Measurements from ENCODE around the gene HOPX.
"Not testable (repeated sequence)": the region's sequence is repeated elsewhere in the genome, so short reads cannot be mapped to it uniquely, and the experiment has no call there.

The HOPX gene

GRCh38 chr4:56655627-56656345 is 25.3 kb downstream of the HOPX start:
- peak; percentile 70 for DNase-seq

- DNase-seq: peak; percentile 64
Observed at GRCh38 chr4:56655209-56655626, 25.9 kb downstream of the HOPX start.

GRCh38 chr4:56654238-56654632 is 26.9 kb downstream of the HOPX start:
- no peak for DNase-seq

- DNase-seq: no peak
Observed at GRCh38 chr4:56653461-56654237, 27.4 kb downstream of the HOPX start.

- DNase-seq: no peak
Observed at GRCh38 chr4:56652196-56652595, 28.9 kb downstream of the HOPX start.

- no peak for DNase-seq
Observed at GRCh38 chr4:56651056-56651350, 30.1 kb downstream of the HOPX start.

GRCh38 chr4:56650262-56651055 is 30.6 kb downstream of the HOPX start:
- DNase-seq: no peak

- no peak for DNase-seq
Observed at GRCh38 chr4:56649445-56650261, 31.4 kb downstream of the HOPX start.

GRCh38 chr4:56648824-56649151 is 32.3 kb downstream of the HOPX start:
- DNase-seq: no peak

GRCh38 chr4:56648021-56648823 is 32.9 kb downstream of the HOPX start:
- DNase-seq: no peak

GRCh38 chr4:56646341-56646740 is 34.8 kb downstream of the HOPX start:
- no peak for DNase-seq

GRCh38 chr4:56643596-56643995 is 37.5 kb downstream of the HOPX start:
- no peak for DNase-seq

- no peak for DNase-seq
Observed at GRCh38 chr4:56641494-56642051, 39.5 kb downstream of the HOPX start.

- no peak for DNase-seq
Observed at GRCh38 chr4:56640621-56641493, 40.2 kb downstream of the HOPX start.

GRCh38 chr4:56637791-56638190 is 43.3 kb downstream of the HOPX start:
- DNase-seq: no peak

- no peak for DNase-seq
Observed at GRCh38 chr4:56637154-56637553, 43.9 kb downstream of the HOPX start.

- DNase-seq: not testable (repeated sequence)
Observed at GRCh38 chr4:56634954-56635353, 46.1 kb downstream of the HOPX start.

GRCh38 chr4:56633486-56633885 is 47.6 kb downstream of the HOPX start:
- DNase-seq: no peak

GRCh38 chr4:56630876-56631666 is 50.0 kb downstream of the HOPX start:
- no peak for DNase-seq

Measured in right kidney (tissue), 1 donor.